ENCODE measurements around the gene ACTL7B.

- no peak for TF ChIP-seq MAX (IDR thresholded peaks at IDR 0.05; ENCODE audit: low read depth)
- no peak for TF ChIP-seq POLR2AphosphoS5 (IDR thresholded peaks at IDR 0.05; ENCODE audit: low read depth, low read length)
- no peak for TF ChIP-seq CTCF (IDR thresholded peaks at IDR 0.05)
- TF ChIP-seq NFIC (IDR thresholded peaks at IDR 0.05; ENCODE audit: borderline replicate concordance), result no peak
- TF ChIP-seq CHD2 (IDR thresholded peaks at IDR 0.05; ENCODE audit: low read length, partially characterized antibody), result no peak
- no peak for TF ChIP-seq NRF1 (IDR thresholded peaks at IDR 0.05; ENCODE audit: low read depth, low read length)
- TF ChIP-seq USF2 (IDR thresholded peaks at IDR 0.05; ENCODE audit: borderline replicate concordance, low read depth, low read length), result no peak
- no peak for TF ChIP-seq EP300 (IDR thresholded peaks at IDR 0.05; ENCODE audit: borderline replicate concordance in 1 of 2, low read depth in 1 of 2, low read length in 1 of 2)
- TF ChIP-seq TAF1 (IDR thresholded peaks at IDR 0.05; ENCODE audit: borderline replicate concordance, low read depth, low read length), result no peak
- TF ChIP-seq GABPA (IDR thresholded peaks at IDR 0.05; ENCODE audit: low read depth), result no peak
- TF ChIP-seq TEAD4 (IDR thresholded peaks at IDR 0.05; ENCODE audit: borderline replicate concordance, insufficient read depth), result no peak
These were observed 4.6 kb upstream of the ACTL7B start for GRCh38 chr9:108860354-108860753.
